Breast epithelium (tissue), 3 donors: ENCODE results near the gene CSNK1D.

Source experiments
- CTCF ChIP-seq, 3 donors: fragments of 450-650 bp; IDR thresholded peaks; one replicate each; pipeline ENCODE4 v1.5.1; 2016 to 2017; ENCODE audit warnings: antibody characterized with exemption in 3 of 3, mild to moderate bottlenecking in 3 of 3, moderate library complexity in 3 of 3
- POLR2A ChIP-seq: fragments of 450-650 bp; IDR thresholded peaks from one replicate; pipeline ENCODE4 v1.6.1; 2016; ENCODE audit warnings: antibody characterized with exemption, mild to moderate bottlenecking, moderate library complexity

DNA sequence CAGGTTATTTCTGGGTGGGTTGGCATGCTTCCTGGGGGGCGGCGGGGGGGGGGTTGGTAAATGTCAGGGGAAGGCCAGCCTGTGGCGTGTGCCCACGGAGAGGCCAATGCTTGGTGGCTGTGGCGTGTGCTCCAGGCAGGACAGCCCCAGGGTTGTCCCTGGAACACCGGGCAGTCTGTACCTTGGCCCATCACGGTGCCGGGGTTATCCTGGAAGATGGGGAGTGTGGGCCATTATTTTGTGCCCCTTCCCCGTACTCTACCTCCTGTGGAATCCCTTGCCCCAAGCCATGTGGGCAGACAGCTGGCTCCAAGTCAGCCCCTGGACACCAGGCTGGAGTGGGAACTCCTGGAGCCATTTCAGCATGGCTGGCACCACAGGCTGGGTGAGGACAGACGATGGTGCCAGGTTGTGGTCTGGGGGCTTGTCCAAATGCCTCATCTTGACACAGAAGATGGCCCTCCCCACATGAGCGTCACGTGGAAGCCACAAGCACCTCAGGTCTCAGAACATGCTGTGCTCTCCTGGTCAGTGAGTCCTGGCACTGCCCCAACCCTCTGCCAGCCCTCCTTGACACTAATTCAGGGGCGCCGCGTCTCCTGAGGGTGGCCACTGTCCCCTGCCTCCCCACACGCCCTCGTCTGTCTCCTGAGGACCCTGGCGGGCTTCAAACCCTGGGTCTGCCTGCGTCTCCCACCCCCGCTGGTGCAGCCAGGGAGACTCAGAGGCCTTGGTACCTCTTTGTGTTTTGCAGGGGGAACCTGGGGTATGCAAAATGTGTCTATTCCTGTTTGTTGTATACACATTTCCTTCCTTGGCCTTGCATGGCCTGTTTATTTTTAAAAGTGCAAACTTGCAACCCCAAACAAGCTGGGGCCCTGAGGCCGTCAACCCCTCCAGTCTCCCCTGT lies 40.4 kb downstream of the CSNK1D start:
- TF ChIP-seq CTCF (IDR thresholded peaks at IDR 0.05) (no peak), POLR2A (no peak)
